Pons (tissue), 1 donor: ENCODE results near the gene CAMSAP3.
"Not testable (repeated sequence)": the region's sequence is repeated elsewhere in the genome, so short reads cannot be mapped to it uniquely, and the experiment has no call there.

Source experiments
- DNase-seq: peaks from one replicate; pipeline ENCODE4 v3.0.0-alpha.2; 2016; ENCODE audit warnings: low spot score

Gene CAMSAP3

GRCh38 chr19:7575434-7576040 is 20.1 kb upstream of the CAMSAP3 start:
- no peak for DNase-seq

GRCh38 chr19:7577422-7577821 is 18.2 kb upstream of the CAMSAP3 start:
- DNase-seq: not testable (repeated sequence)

- DNase-seq: no peak
Measured at GRCh38 chr19:7578127-7578526, 17.5 kb upstream of the CAMSAP3 start.

GRCh38 chr19:7579182-7579581 is 16.5 kb upstream of the CAMSAP3 start:
- DNase-seq: no peak

GRCh38 chr19:7582446-7582845 is 13.2 kb upstream of the CAMSAP3 start:
- no peak for DNase-seq

GRCh38 chr19:7589822-7590221 is 5.8 kb upstream of the CAMSAP3 start:
- no peak for DNase-seq

GRCh38 chr19:7590256-7590655 is 5.4 kb upstream of the CAMSAP3 start:
- no peak for DNase-seq

GRCh38 chr19:7596211-7596937 is 711 bp downstream of the CAMSAP3 start:
- DNase-seq: no peak

- no peak for DNase-seq
Measured at GRCh38 chr19:7597689-7598088, 2.0 kb downstream of the CAMSAP3 start.

- DNase-seq: no peak
Measured at GRCh38 chr19:7598180-7598579, 2.5 kb downstream of the CAMSAP3 start.

- no peak for DNase-seq
Measured at GRCh38 chr19:7600721-7601120, 5.1 kb downstream of the CAMSAP3 start.

- no peak for DNase-seq
Measured at GRCh38 chr19:7602240-7602934, 6.7 kb downstream of the CAMSAP3 start.

- DNase-seq: no peak
Measured at GRCh38 chr19:7602935-7603497, 7.4 kb downstream of the CAMSAP3 start.

GRCh38 chr19:7603919-7604318 is 8.3 kb downstream of the CAMSAP3 start:
- DNase-seq: no peak

- DNase-seq: no peak
Measured at GRCh38 chr19:7605490-7606222, 10.0 kb downstream of the CAMSAP3 start.

- DNase-seq: no peak
Measured at GRCh38 chr19:7606289-7606688, 10.6 kb downstream of the CAMSAP3 start.

GRCh38 chr19:7607212-7607873 is 11.7 kb downstream of the CAMSAP3 start:
- DNase-seq: no peak

GRCh38 chr19:7607874-7608560 is 12.4 kb downstream of the CAMSAP3 start:
- no peak for DNase-seq

- DNase-seq: no peak
Measured at GRCh38 chr19:7610491-7611240, 15.0 kb downstream of the CAMSAP3 start.

- DNase-seq: no peak
Measured at GRCh38 chr19:7611541-7612279, 16.0 kb downstream of the CAMSAP3 start.
